K562 (cell line): ENCODE results near the gene GARIN5B. TPM values are rescaled to one million over a fixed set of nuclear protein-coding genes. Genes with fewer than 3 reads are reported as not detected.

Source experiments
- AFF4 ChIP-seq: sonication (generic); formaldehyde crosslinking; IDR thresholded peaks from 2 replicates; pipeline ENCODE4 v1.8.0; 2023; ENCODE audit warnings: mild to moderate bottlenecking, missing genetic modification reagents
- C11orf30 ChIP-seq: fragments of 450-650 bp; IDR thresholded peaks from 2 replicates; pipeline ENCODE4 v1.6.1; 2016; ENCODE audit warnings: low read depth, mild to moderate bottlenecking
- CEBPB ChIP-seq: fragments of 450-650 bp; IDR thresholded peaks from 2 replicates; pipeline ENCODE4 v1.6.1; 2016; ENCODE audit warnings: missing genetic modification characterization, missing compliant biosample characterization
- COPS2 ChIP-seq: fragments of 450-650 bp; conservative IDR thresholded peaks from 2 replicates; pipeline ENCODE4 v1.6.1; 2016; ENCODE audit warnings: mild to moderate bottlenecking, moderate library complexity
- FOXJ3 ChIP-seq: sonication (generic); formaldehyde crosslinking; IDR thresholded peaks from 2 replicates; pipeline ENCODE4 v1.4.0; 2020; ENCODE audit warnings: mild to moderate bottlenecking, missing genetic modification reagents
- HDGF ChIP-seq: fragments of 450-650 bp; IDR thresholded peaks from 2 replicates; pipeline ENCODE4 v1.6.1; 2016
- HOXB6 ChIP-seq: fragments of 250-450 bp; sonication (Bioruptor Pico); IDR thresholded peaks from 2 replicates; pipeline ENCODE4 v1.5.1; 2022; ENCODE audit warnings: mild to moderate bottlenecking, borderline replicate concordance
- NR4A1 ChIP-seq, 2 experiments: fragments of 250-450 bp in 1 of 2; fragments of 450-650 bp in 1 of 2; sonication (Bioruptor Pico) in 1 of 2; IDR thresholded peaks; 2 replicates each; pipeline versions ENCODE4 v1.4.0 to v1.6.1; 2016 to 2020; ENCODE audit warnings: mild to moderate bottlenecking in 2 of 2, missing compliant biosample characterization in 1 of 2, missing genetic modification characterization in 1 of 2, moderate library complexity in 1 of 2
- NUFIP1 ChIP-seq: fragments of 450-650 bp; IDR thresholded peaks from 2 replicates; pipeline ENCODE4 v1.6.1; 2018; ENCODE audit not compliant: partially characterized antibody
- SFPQ ChIP-seq: fragments of 200-400 bp; formaldehyde crosslinking; IDR thresholded peaks from 2 replicates; pipeline ENCODE4 v1.6.1; 2017; ENCODE audit warnings: mild to moderate bottlenecking, low read depth, low read length, moderate library complexity
- SMARCE1 ChIP-seq: fragments of 450-650 bp; IDR thresholded peaks from 2 replicates; pipeline ENCODE4 v1.7.1; 2016; ENCODE audit warnings: mild to moderate bottlenecking
- TSHZ1 ChIP-seq: fragments of 250-450 bp; sonication (Bioruptor Pico); IDR thresholded peaks from 2 replicates; pipeline ENCODE4 v1.4.0; 2020; ENCODE audit warnings: mild to moderate bottlenecking, moderate library complexity
- ZBTB26 ChIP-seq: fragments of 450-650 bp; formaldehyde crosslinking; IDR thresholded peaks from 2 replicates; pipeline ENCODE4 v1.4.0; 2022; ENCODE audit warnings: missing genetic modification characterization
- ZFPM2 ChIP-seq: fragments of 250-450 bp; sonication (Bioruptor Pico); IDR thresholded peaks from 2 replicates; pipeline ENCODE4 v1.5.1; 2022; ENCODE audit warnings: mild to moderate bottlenecking
- ZNF75A ChIP-seq: fragments of 450-650 bp; formaldehyde crosslinking; IDR thresholded peaks from 2 replicates; pipeline ENCODE4 v1.4.0; 2020; ENCODE audit warnings: mild to moderate bottlenecking
- polyA plus RNA-seq, 8 experiments: library from polyadenylated mRNA; depleted of rRNA in 4 of 8; stranded (reverse) in 5 of 8; unstranded in 3 of 8; fragments of >200 nt; fragmentation: Nextera tagmentation in 2 of 8; fragmentation: Illumina TruSeq in 1 of 8; extraction: Ambion mirVana in 2 of 8; extraction: Trizol in 1 of 8; gene quantifications; 2 replicates each; pipeline versions ENCODE4 v1.2.1 to v1.2.3, GENCODE V29; 2011 to 2014; ENCODE audit warnings: inconsistent platforms in 1 of 8, missing spikeins in 1 of 8
- total RNA-seq, 7 experiments: library from RNA; depleted of rRNA in 6 of 7; stranded (reverse); fragments of >200 nt in 6 of 7; fragmentation: Illumina TruSeq in 2 of 7; extraction: Trizol in 2 of 7; gene quantifications; 2 replicates each; pipeline versions ENCODE4 v1.2.1 to v1.2.3, GENCODE V29; 2011 to 2021; ENCODE audit warnings: low replicate concordance in 1 of 7

GARIN5B gene
- total and polyA plus RNA-seq, 9 of the 15 experiments (the other 6 are each of a cell fraction or from before 2014, with no cell fraction given) = not detected

GRCh38 chr19:55385724-55386492, 22.8 kb upstream of the GARIN5B start, which contains the start of gene RPL28 (continued):
- no peak for TF ChIP-seq SFPQ
- peak; percentile 19; the same call in 1 of the 2 replicates for TF ChIP-seq HOXB6 (CRISPR knock-in tag)
- 0 out of 2 replicates have a peak, but pooled peaks have one; percentile 19 for TF ChIP-seq NR4A1 (CRISPR knock-in tag; IDR thresholded peaks at IDR 0.05)
- no peak for TF ChIP-seq NR4A1 (tag; IDR thresholded peaks at IDR 0.05)
- TF ChIP-seq C11orf30 = no peak; the same call in 1 of the 2 replicates
- TF ChIP-seq CEBPB = no peak
- TF ChIP-seq FOXJ3 (CRISPR knock-in tag) = no peak
- no peak for TF ChIP-seq ZNF75A (CRISPR knock-in tag)
- TF ChIP-seq SMARCE1 = 0 out of 2 replicates have a peak, but pooled peaks have one; percentile 18
- no peak for TF ChIP-seq HDGF
- no peak for TF ChIP-seq ZFPM2 (CRISPR knock-in tag)
- peak; percentile 40 for TF ChIP-seq AFF4 (CRISPR knock-in tag)
- no peak for TF ChIP-seq NUFIP1
- no peak; the same call in 1 of the 2 replicates for TF ChIP-seq ZBTB26 (CRISPR knock-in tag)
- TF ChIP-seq TSHZ1 (CRISPR knock-in tag) = no peak
- TF ChIP-seq COPS2 = no peak
